ENCODE measurements around the gene DOCK4. TPM values are rescaled to one million over a fixed set of nuclear protein-coding genes. Genes with fewer than 3 reads are reported as not detected.

DOCK4 gene
- total RNA-seq, 1 donor from 2014 or later = 100 TPM

- Histone ChIP-seq H3K4me3 (no peak overlapping the region), H3K36me3 (no peaks in the 10 kb centered on the region), H3K27ac (no peak overlapping the region), H3K27me3 (no peaks in the 10 kb centered on the region), H3K9me3 (no peaks in the 10 kb centered on the region), H3K4me1 (peaks cover 27% of the 10 kb centered on the region)
- ATAC-seq (no peak), DNase-seq (no peak)
- intact Hi-C loops (cut with DNase I) = no loop called here
- TF ChIP-seq CTCF (IDR thresholded peaks at IDR 0.05) = no peak
Measured at GRCh38 chr7:112157072-112157471, 49.1 kb downstream of the DOCK4 start.

- no peak overlapping the region for H3K4me3 ChIP-seq
- ATAC-seq = no peak
- no peak overlapping the region for H3K27ac ChIP-seq
- peaks cover 21% of the 10 kb centered on the region for H3K4me1 ChIP-seq
- H3K36me3 ChIP-seq = no peaks in the 10 kb centered on the region
- DNase-seq = no peak
- no peak for TF ChIP-seq CTCF (IDR thresholded peaks at IDR 0.05)
- no peaks in the 10 kb centered on the region for H3K27me3 ChIP-seq
- H3K9me3 ChIP-seq = no peaks in the 10 kb centered on the region
- intact Hi-C loops (cut with DNase I) = no loop called here
Measured at GRCh38 chr7:112156412-112156811, 49.8 kb downstream of the DOCK4 start.

- Histone ChIP-seq H3K4me1 (peaks cover 4% of the 10 kb centered on the region), H3K4me3 (no peak overlapping the region), H3K36me3 (no peaks in the 10 kb centered on the region), H3K9me3 (no peaks in the 10 kb centered on the region), H3K27me3 (no peaks in the 10 kb centered on the region), H3K27ac (no peak overlapping the region)
- ATAC-seq = no peak
- TF ChIP-seq CTCF (IDR thresholded peaks at IDR 0.05) = no peak
- intact Hi-C loops (cut with DNase I) = no loop called here
- no peak for DNase-seq
Measured at GRCh38 chr7:112154690-112155089, 51.5 kb downstream of the DOCK4 start.

GRCh38 chr7:112152186-112152585 lies 54.0 kb downstream of the DOCK4 start:
- ATAC-seq (no peak), DNase-seq (no peak)
- Histone ChIP-seq H3K4me3 (no peak overlapping the region), H3K27ac (no peak overlapping the region), H3K27me3 (no peaks in the 10 kb centered on the region), H3K36me3 (no peaks in the 10 kb centered on the region), H3K9me3 (no peaks in the 10 kb centered on the region), H3K4me1 (no peaks in the 10 kb centered on the region)
- no peak for TF ChIP-seq CTCF (IDR thresholded peaks at IDR 0.05)
- intact Hi-C loops (cut with DNase I) = no loop called here

GRCh38 chr7:112150823-112151641 lies 55.2 kb downstream of the DOCK4 start:
- Histone ChIP-seq H3K9me3 (no peaks in the 10 kb centered on the region), H3K27ac (no peak overlapping the region), H3K4me3 (no peak overlapping the region), H3K36me3 (no peaks in the 10 kb centered on the region), H3K27me3 (no peaks in the 10 kb centered on the region), H3K4me1 (no peaks in the 10 kb centered on the region)
- ATAC-seq (no peak), DNase-seq (no peak)
- TF ChIP-seq CTCF (IDR thresholded peaks at IDR 0.05) = no peak
- intact Hi-C loops (cut with DNase I) = no loop called here

Data from upper lobe of right lung (tissue), 1 donor.